GM18909 (cell line): Measurements from ENCODE around the gene RNF7.
"Not testable (repeated sequence)": the region's sequence is repeated elsewhere in the genome, so short reads cannot be mapped to it uniquely, and the experiment has no call there.

Experiments used
- ATAC-seq: cut with Tn5 transposase; IDR thresholded peaks from one replicate; pipeline ENCODE4 v1.9.1; 2021; ENCODE audit warnings: mild to moderate bottlenecking; ENCODE audit not compliant: unreplicated experiment, poor library complexity

The RNF7 gene

GRCh38 chr3:141729240-141729639 lies 8.9 kb upstream of the RNF7 start:
- no peak for ATAC-seq

DNA sequence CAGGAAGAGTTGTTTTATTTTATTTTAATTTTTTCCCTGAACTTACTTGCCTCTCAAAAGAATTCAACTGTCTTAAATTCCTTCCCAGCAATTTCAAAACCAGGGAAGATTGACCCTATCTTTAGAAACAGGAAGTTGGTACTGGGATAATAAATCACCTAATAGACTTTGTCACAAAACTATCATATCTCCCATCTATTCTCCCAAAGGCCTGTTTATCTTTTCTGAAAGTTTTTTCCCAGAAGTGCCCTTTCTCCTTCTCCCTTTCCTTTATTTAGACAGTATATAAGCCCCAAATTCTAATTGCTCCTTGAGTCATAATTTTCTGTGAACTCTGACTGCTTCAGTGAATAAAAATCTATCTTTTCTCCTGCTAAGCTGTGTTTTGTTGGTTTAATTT lies 2.9 kb upstream of the RNF7 start:
- ATAC-seq, result no peak

DNA sequence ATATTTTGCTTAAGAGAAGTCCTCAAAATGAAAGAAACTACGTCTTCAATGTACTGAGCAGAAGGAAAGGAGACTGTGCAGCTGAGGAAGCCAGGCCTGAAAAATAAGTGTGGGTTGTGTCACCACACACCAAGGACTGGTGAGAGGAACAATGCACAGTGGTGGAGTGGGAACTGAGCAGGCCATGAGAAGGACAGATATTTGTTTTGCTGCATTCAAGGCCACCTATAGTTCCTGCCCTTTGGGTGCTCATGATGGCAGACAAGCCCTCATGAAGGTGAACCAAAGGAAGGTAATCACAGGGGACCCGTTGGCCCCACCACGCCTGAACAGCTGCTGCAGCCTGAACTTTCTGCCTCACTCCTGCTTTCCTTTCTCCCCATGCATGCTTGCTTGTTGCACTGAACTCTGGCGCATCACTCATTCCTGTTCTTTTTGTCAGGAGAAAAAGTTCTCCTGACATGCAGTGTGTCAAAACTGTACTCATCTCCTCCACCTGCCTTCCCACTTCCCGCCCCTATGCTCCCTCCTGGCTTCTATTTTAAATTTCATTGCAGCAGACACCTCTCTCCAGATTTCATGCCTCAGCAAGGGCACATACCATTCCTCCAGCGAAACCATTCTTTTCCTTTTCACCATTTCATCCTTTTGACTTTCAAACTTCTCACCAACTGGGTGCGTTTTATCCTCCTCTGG lies 2.2 kb upstream of the RNF7 start:
- no peak for ATAC-seq

DNA sequence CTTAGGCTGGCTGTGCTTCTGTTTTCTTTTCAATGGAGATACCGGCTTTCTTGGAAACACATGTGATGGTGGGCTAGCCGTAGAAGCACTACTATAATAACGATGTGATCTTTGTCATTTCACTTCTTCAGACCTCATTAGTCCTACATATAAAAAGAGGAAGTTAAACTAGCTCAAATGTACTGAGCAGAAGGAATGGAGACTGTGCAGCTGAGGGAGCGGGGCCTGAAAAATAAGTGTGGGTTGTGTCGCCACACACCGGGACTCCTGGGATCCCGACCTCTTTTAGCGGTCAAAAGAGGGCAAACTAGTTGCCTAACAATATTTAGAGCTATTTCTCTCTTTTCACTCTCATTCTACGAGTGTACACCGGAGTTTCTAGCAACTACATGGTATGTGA lies 1.0 kb upstream of the RNF7 start:
- no peak for ATAC-seq

- ATAC-seq, result no peak
Measured at GRCh38 chr3:141737678-141738021, 448 bp upstream of the RNF7 start.

- no peak for ATAC-seq
Measured at GRCh38 chr3:141738891-141739363, 829 bp downstream of the RNF7 start.

GRCh38 chr3:141739731-141740130 lies 1.6 kb downstream of the RNF7 start:
- no peak for ATAC-seq

- ATAC-seq, result no peak
Measured at GRCh38 chr3:141740349-141740748, 2.3 kb downstream of the RNF7 start.

DNA sequence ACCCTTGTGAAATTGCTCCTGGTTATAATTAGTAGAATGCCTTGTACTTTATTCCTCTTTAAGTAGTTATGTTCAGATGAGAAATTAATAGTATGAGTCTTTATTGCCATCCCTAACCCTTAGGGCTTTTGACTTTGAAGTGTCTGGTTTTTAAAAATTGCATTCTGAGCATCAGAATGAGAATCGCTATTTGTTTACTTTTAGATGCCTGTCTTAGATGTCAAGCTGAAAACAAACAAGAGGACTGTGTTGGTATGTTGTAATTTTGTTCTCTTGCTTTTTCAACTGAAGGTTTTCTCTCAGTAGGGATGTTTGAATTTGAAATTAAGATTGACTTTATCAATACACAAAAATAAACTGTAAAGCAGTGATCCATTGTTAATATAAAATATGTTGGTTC lies 5.2 kb downstream of the RNF7 start:
- no peak for ATAC-seq

DNA sequence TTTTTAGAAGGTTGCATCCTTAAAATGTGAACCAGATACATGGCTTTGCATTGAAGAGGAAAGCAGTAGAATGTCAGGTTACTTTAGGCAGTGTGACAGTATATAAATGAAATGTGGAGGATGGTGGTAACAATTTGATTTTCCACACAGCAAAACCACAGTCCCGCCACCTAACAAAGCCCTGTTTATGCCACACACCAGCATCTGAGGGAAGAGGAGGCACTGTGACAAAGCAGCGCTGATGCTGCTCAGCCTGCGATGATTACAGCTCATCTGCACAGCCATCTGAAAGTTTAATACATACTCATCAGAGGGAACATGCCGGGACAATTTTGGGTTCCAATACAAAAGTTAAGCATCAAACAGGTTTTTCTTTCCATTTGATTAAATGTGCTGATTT lies 8.9 kb downstream of the RNF7 start:
- ATAC-seq, result no peak

DNA sequence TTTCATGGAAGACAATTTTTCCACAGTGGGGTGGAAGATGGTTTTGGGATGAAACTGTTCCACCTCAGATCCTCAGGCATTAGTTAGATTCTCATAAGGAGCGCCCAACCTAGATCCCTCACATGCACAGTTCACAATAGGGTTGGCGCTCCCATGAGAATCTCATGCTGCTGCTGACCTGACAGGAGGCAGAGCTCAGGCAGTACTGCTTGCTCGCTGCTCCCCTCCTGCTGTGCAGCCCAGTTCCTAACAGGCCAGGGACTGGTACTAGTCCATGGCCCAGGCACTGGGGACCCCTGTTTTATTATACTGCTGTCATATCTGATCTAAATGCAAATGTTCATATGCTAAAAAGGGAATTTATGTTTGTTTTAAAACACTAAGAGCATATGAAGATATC lies 15.3 kb downstream of the RNF7 start:
- ATAC-seq, result no peak

DNA sequence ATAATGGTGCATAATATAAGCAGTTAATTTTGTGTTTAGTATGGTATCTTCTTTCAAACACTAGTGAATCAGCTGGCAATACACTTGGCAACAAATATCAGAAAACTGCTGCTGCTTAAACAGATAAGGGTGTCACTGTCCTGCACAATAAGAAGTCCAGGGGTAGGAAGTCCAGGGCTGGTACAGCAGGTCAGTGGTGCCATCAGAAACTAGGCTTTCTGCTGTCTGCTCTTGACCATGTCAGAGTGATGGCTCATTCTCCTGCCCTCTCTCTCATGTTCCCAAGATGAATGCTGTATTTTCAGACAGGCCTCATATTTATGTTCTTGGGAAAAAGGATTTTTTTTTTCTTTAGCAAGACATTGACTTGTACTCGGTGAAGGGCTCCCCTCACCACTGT lies 15.9 kb downstream of the RNF7 start:
- no peak for ATAC-seq

DNA sequence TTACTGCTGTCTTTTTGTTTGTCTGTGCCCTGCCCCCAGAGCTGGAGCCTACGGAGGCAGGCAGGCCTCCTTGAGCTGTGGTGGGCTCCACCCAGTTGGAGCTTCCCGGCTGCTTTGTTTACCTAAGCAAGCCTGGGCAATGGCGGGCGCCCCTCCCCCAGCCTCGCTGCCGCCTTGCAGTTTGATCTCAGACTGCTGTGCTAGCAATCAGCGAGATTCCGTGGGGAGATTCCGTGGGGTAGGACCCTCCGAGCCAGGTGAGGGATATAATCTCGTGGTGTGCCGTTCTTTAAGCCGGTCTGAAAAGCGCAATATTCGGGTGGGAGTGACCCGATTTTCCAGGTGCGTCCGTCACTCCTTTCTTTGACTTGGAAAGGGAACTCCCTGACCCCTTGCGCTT lies 24.5 kb downstream of the RNF7 start:
- not testable (repeated sequence) for ATAC-seq

- ATAC-seq, result no peak
Measured at GRCh38 chr3:141763088-141763750, 25.1 kb downstream of the RNF7 start, which contains the start of gene GRK7. GRK7 (plus strand) TSS chr3:141763408; CDS start chr3:141778285, 14,877 bp downstream.

- no peak for ATAC-seq
Measured at GRCh38 chr3:141764045-141764444, 25.9 kb downstream of the RNF7 start.

DNA sequence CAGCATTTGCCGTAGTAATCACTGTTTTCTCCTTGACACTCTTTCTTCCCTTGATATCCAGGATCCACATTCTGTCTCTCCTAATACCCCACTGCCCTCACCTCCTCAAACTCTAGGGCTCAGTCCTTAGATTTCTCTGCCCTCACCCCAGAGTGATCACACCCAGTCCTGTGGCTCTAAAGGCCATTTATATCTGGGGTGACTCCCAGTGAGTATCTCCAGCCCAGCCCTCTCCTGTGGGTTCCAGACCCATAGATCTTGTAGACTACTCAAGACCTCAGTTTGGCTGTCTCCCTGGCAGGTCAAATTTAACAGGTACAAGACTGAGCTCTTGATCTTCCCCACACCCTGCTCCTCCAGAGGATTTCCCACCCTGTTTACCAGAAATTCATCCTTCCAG lies 26.4 kb downstream of the RNF7 start:
- ATAC-seq, result no peak

DNA sequence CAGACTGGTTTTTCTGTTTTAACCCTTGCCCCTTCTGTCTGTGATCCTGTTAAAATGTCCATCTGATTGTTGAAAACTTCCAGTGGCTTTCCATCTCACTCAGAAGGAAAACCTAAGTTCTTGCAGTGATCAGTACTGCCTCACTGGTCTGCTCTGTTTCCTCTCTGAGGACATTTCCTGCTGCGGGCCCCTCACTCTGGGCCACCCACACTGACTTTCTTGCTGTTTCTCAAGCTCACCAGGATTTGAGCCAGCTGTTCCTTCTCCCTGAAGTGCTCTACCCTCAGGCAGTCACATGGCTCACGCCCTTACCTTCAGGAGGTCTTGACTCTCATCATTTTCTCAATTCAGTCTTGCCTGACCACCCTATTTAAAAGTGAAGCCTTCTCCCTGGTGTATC lies 26.9 kb downstream of the RNF7 start:
- ATAC-seq, result no peak

DNA sequence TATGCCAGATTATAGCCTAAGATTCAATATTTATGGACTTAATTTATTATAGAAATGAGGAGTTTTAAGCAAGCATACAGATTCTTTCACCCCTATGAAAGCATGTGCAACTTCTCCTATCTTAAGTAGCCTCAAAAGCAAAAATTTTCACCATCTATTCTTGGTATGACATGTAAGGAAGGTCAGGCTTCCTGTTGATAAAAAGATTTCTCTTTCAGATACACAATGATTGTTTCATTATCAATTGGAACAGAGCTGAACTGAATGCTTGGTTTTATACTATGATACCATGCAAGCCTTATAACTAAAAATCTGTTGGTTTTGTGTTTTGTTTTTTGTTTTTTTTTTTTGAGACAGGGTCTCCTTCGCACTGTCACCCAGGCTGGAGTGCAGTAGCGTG lies 29.0 kb downstream of the RNF7 start:
- no peak for ATAC-seq

DNA sequence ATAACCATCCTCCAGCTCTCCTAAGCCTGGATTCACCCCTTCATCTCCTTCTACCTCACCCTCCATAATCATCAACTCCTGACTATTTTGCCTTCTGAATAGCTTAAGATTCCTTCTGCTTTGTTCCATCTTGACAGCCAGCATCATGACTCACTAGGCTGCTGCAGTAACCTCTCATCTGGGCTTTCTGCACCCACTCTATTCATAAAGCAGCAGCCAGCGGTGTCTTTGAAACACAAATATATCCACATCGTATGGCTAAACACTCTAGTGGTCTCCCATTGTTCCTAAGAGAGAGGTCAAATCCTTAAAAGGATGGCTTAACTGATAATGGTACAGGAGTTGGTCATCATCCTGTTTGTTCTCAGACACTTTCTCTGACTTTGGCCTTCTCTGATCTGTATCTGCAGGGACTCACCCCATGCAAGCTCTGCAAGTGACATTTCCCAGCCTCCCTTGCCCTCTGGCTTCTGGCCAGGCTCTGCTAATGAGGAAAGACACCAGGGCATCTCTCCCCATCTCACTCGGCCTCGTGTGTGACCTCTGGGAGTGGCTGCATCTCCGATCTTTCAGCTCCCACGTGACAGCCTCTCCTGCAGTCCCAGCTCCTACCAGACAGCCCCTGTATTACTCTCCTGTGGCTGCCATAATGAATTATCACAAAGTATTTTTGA lies 31.3 kb downstream of the RNF7 start:
- no peak for ATAC-seq

- no peak for ATAC-seq
Measured at GRCh38 chr3:141773676-141774075, 35.6 kb downstream of the RNF7 start.

- no peak for ATAC-seq
Measured at GRCh38 chr3:141776376-141776775, 38.3 kb downstream of the RNF7 start.

GRCh38 chr3:141776885-141777284 lies 38.8 kb downstream of the RNF7 start:
- ATAC-seq, result no peak
